Osteocyte (in vitro differentiated cells): ENCODE measurements around the gene LRRN4CL. TPM values are rescaled to one million over a fixed set of nuclear protein-coding genes. Genes with fewer than 3 reads are reported as not detected.
"Not testable (repeated sequence)": the region's sequence is repeated elsewhere in the genome, so short reads cannot be mapped to it uniquely, and the experiment has no call there.

Source experiments
- DNase-seq: peaks from one replicate; pipeline ENCODE4 v3.0.0; 2021; ENCODE audit warnings: mixed read lengths; ENCODE audit not compliant: unreplicated experiment; ENCODE audit errors: extremely low spot score
- H3K27ac Mint-ChIP-seq: one replicate; pipeline ENCODE4 v1.8.0; 2021; ENCODE audit warnings: mild to moderate bottlenecking, mixed read lengths; ENCODE audit not compliant: unreplicated experiment
- H3K27me3 Mint-ChIP-seq: one replicate; pipeline ENCODE4 v1.8.0; 2021; ENCODE audit warnings: mixed read lengths; ENCODE audit not compliant: unreplicated experiment
- H3K36me3 Mint-ChIP-seq: one replicate; pipeline ENCODE4 v1.8.0; 2021; ENCODE audit warnings: mixed read lengths; ENCODE audit not compliant: unreplicated experiment
- H3K4me1 Mint-ChIP-seq: one replicate; pipeline ENCODE4 v1.8.0; 2021; ENCODE audit warnings: mixed read lengths; ENCODE audit not compliant: unreplicated experiment
- H3K4me3 Mint-ChIP-seq: one replicate; pipeline ENCODE4 v1.8.0; 2021; ENCODE audit warnings: mild to moderate bottlenecking, moderate library complexity, mixed read lengths; ENCODE audit not compliant: unreplicated experiment
- H3K9me3 Mint-ChIP-seq: one replicate; pipeline ENCODE4 v1.8.0; 2021; ENCODE audit warnings: mixed read lengths; ENCODE audit not compliant: unreplicated experiment
- total RNA-seq: library from RNA; stranded (reverse); gene quantifications from 2 replicates; pipeline ENCODE4 v1.2.1, GENCODE V29; 2021
- TF ChIP-seq, protein P1 (sequence below): fragments of 200-600 bp; sonication (generic); IDR thresholded peaks from 2 replicates; pipeline ENCODE4 v1.5.0; 2021; ENCODE audit warnings: antibody characterized with exemption, mild to moderate bottlenecking, moderate library complexity

Gene LRRN4CL
- total RNA-seq, 1 donor from 2014 or later, result 0.46 TPM

DNA sequence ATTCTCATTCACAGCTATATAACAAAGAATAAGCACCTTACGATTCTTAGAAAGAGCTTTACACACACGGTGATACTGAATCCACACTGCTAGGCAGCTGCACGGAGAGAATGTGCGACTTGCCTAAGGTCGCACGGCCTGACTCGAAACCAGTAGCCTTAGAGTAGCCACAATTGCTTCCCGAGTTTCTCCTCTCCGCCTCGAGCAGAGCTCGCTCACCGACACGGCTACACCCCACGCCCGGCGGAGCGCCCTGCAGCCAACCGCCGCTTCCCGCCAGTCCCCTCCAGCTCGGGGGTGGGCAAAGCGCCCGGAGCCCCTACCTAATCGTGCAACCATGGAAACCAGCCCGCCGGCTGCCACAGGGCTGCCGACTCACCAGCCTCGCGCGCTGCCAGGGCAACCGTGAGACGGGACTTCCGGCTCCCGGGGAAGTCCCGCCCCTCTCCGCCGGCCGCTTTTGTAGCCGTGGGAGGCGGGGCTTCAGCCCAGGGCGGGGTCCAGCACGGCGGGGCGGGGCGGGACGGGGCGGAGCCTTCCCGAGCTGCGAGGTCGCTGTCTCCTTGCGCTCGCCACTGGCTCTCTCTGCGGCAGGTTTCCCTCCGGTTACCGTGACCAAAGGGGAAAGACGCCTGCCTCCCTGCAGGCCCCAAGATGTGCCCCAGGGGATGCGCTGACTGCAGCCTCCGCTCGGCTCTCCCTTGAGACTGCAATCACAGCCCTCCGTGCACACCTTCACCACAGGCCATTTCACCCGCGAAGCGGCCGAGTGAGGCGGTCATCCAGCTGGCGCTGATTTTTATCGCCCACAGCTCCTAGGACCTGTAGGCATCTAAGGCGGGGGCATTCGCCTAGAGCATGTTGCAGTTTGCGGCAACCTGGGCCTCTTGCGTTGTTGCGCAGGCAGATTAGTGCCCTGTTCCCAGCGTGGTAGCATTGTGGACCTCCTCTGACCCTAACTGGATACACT is 16.8 kb upstream of the LRRN4CL start:
- H3K27ac Mint-ChIP-seq, result peak overlapping the region; percentile 95
- peaks cover 9% of the 10 kb centered on the region for H3K36me3 Mint-ChIP-seq
- TF ChIP-seq, protein P1, sequence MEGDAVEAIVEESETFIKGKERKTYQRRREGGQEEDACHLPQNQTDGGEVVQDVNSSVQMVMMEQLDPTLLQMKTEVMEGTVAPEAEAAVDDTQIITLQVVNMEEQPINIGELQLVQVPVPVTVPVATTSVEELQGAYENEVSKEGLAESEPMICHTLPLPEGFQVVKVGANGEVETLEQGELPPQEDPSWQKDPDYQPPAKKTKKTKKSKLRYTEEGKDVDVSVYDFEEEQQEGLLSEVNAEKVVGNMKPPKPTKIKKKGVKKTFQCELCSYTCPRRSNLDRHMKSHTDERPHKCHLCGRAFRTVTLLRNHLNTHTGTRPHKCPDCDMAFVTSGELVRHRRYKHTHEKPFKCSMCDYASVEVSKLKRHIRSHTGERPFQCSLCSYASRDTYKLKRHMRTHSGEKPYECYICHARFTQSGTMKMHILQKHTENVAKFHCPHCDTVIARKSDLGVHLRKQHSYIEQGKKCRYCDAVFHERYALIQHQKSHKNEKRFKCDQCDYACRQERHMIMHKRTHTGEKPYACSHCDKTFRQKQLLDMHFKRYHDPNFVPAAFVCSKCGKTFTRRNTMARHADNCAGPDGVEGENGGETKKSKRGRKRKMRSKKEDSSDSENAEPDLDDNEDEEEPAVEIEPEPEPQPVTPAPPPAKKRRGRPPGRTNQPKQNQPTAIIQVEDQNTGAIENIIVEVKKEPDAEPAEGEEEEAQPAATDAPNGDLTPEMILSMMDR, result no peak
- no peaks in the 10 kb centered on the region for H3K9me3 Mint-ChIP-seq
- H3K4me3 Mint-ChIP-seq, result peak overlapping the region; percentile 94
- peak; percentile 98 for DNase-seq
- peaks cover 46% of the 10 kb centered on the region for H3K4me1 Mint-ChIP-seq
- no peaks in the 10 kb centered on the region for H3K27me3 Mint-ChIP-seq

DNA sequence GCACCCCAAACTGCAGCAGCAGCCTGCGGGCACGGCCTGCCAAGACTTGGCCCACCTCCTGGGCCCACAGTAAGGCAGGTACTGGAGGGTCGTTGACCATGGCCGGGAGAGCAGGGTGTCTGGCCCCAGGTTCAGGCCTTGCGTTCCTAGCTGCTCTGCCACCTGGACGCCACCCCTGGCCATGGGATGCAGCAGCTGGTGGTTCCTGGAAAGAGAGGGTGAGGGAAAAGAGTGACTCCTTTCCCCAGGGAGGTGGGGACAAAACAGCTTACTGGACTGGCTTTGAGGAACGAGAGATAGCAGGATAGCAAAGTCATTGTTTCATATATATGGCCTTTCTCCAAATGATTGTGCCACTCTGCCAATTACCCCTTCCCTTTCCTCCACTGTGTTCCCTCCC is 16.1 kb upstream of the LRRN4CL start:
- Mint-ChIP-seq H3K27ac (peak overlapping the region; percentile 95), H3K4me3 (peak overlapping the region; percentile 94), H3K4me1 (peaks cover 45% of the 10 kb centered on the region), H3K36me3 (peaks cover 5% of the 10 kb centered on the region), H3K9me3 (no peaks in the 10 kb centered on the region), H3K27me3 (no peaks in the 10 kb centered on the region)
- TF ChIP-seq, protein P1, result no peak
- no peak for DNase-seq

DNA sequence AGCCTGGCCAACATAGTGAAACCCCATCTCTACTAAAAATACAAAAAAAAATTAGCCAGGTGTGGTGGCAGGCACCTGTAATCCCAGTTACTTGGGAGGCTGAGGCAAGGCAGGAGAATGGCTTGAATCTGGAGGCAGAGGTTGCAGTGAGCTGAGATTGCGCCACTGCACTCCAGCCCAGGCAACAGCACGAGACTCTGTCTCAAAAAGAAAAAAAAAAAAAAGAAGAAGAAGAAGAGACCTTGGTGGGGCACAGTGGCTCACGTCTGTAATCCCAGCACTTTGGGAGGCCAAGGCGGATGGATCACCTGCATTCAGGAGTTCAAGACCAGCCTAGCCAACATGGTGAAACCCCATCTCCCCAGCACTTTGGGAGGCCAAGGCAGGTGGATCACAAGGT is 14.6 kb upstream of the LRRN4CL start:
- H3K27me3 Mint-ChIP-seq, H3K27ac Mint-ChIP-seq, DNase-seq, H3K9me3 Mint-ChIP-seq, H3K36me3 Mint-ChIP-seq, H3K4me3 Mint-ChIP-seq: not testable (repeated sequence)
- peaks cover 32% of the 10 kb centered on the region for H3K4me1 Mint-ChIP-seq

DNA sequence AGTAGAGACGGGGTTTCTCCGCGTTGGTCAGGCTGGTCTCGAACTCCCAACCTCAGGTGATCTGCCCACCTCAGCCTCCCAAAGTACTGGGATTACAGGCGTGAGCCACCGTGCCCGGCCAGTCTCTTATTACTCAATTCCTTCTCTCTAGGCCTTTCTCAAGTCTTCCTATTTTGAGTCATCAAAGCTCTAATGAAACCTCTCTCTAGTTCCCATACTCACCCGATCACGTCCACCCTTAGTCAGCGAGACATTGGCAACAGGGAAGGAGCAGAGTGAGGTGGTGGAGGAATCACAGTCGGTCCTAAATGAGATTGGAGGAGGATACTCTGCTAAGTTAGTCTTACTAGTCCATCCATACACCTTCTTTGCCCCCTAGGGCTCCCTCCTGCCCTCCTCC is 12.9 kb upstream of the LRRN4CL start:
- no peak for DNase-seq
- Mint-ChIP-seq H3K9me3 (no peaks in the 10 kb centered on the region), H3K36me3 (peaks cover 5% of the 10 kb centered on the region), H3K4me3 (no peak overlapping the region), H3K27me3 (no peaks in the 10 kb centered on the region), H3K4me1 (peaks cover 20% of the 10 kb centered on the region), H3K27ac (no peak overlapping the region)
- TF ChIP-seq, protein P1, result no peak

DNA sequence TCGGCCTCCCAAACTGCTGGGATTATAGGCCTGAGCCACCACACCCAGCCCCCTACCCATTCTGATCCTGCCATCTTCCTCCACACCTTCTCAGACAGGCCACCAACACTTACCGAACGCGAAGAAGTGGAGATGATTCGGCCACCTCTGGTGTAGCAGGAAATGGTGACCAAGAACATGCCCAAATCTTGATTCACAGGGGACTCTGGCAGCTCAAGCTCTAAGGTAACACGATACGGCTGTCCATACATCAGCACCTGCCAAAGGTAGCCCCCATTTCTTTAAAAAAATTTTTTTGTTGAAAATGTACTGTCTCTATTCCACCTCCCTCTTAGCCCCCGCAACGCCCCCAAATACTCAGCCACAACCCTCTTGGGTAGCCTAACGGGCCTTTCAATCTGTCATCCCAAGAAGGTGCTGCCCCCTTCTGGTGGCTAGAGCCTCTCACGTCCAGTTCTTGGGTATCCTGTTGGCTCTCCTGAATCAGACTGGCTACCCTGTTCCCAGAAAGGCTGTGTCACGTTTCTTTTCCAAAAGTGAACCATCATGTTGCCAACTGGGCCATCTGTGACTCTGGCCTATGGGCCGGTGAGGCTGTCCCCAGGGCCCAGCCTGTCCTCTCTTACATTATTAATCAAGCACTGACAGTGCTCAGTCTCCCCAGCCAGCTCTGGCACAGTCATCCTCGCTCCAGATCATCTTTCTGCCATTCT is 5.3 kb upstream of the LRRN4CL start:
- H3K4me3 Mint-ChIP-seq, result no peak overlapping the region
- no peaks in the 10 kb centered on the region for H3K27me3 Mint-ChIP-seq
- no peak overlapping the region for H3K27ac Mint-ChIP-seq
- TF ChIP-seq, protein P1, result peak; percentile 83
- peaks cover 4% of the 10 kb centered on the region for H3K4me1 Mint-ChIP-seq
- no peaks in the 10 kb centered on the region for H3K9me3 Mint-ChIP-seq
- H3K36me3 Mint-ChIP-seq, result peaks cover 19% of the 10 kb centered on the region
- DNase-seq, result no peak

DNA sequence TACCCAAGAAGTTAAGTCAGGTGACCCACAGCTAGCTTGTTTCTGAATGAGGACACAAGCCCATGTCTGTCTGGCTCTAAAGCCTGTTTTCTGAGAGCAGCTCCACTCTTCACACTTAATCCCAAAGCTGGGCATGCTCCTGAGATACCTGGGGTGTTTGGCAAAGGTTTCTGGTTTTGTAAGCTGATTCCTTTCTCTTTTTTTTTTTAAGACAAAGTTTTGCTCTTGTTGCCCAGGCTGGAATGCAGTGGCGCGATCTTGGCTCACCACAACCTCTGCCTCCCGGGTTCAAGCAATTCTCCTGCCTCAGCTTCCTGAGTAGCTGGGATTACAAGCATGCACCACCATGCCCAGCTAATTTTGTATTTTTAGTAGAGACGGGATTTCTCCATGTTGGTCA is 4.3 kb upstream of the LRRN4CL start:
- not testable (repeated sequence) for H3K4me1 Mint-ChIP-seq, H3K27me3 Mint-ChIP-seq, H3K9me3 Mint-ChIP-seq, H3K4me3 Mint-ChIP-seq, H3K27ac Mint-ChIP-seq, DNase-seq
- peaks cover 19% of the 10 kb centered on the region for H3K36me3 Mint-ChIP-seq
